Activated CD4-positive, alpha-beta memory T cell treated with anti-CD3 and anti-CD28 coated beads for 36 hours (primary cell): ENCODE measurements around the gene NAT10. TPM values are rescaled to one million over a fixed set of nuclear protein-coding genes. Genes with fewer than 3 reads are reported as not detected.
A peak's percentile ranks its signal among the peaks of the same experiment; 100 is the strongest.

Experiments used
- CTCF ChIA-PET: fragments of 350-600 bp; sonication (Branson Sonifier 250); formaldehyde crosslinking; loops from one replicate; lab custom pipeline; 2021; ENCODE audit warnings: antibody characterized with exemption, inconsistent platforms; lab: Charles Lee
- POLR2A ChIA-PET: fragments of 350-600 bp; sonication (Branson Sonifier 250); formaldehyde crosslinking; loops from one replicate; lab custom pipeline; 2021; ENCODE audit warnings: antibody characterized with exemption; lab: Charles Lee
- DNase-seq: peaks from one replicate; pipeline ENCODE4 v3.0.0-alpha.2; 2020
- H3K27ac Mint-ChIP-seq: one replicate; pipeline ENCODE4 v1.8.0; 2021; ENCODE audit warnings: mixed read lengths
- H3K27me3 Mint-ChIP-seq: one replicate; pipeline ENCODE4 v1.8.0; 2021; ENCODE audit warnings: mixed read lengths
- H3K36me3 Mint-ChIP-seq: one replicate; pipeline ENCODE4 v1.8.0; 2021; ENCODE audit warnings: mixed read lengths
- H3K4me1 Mint-ChIP-seq: one replicate; pipeline ENCODE4 v1.8.0; 2021; ENCODE audit warnings: low read depth, mixed read lengths
- H3K4me3 Mint-ChIP-seq: one replicate; pipeline ENCODE4 v1.8.0; 2021; ENCODE audit warnings: mild to moderate bottlenecking, mixed read lengths
- H3K9me3 Mint-ChIP-seq: one replicate; pipeline ENCODE4 v1.8.0; 2021; ENCODE audit warnings: mixed read lengths
- intact Hi-C: fragments of 100-400 bp; cut with micrococcal nuclease; formaldehyde crosslinking; loops from one replicate; pipeline ENCODE4 v1.15.1; 2023
- total RNA-seq, 2 experiments: library from RNA; stranded (reverse); gene quantifications; one replicate each; pipeline ENCODE4 v1.2.3, GENCODE V29; 2021

NAT10 gene
- total RNA-seq, 2 experiments from 2014 or later: 84.7 to 87.6 TPM

DNA sequence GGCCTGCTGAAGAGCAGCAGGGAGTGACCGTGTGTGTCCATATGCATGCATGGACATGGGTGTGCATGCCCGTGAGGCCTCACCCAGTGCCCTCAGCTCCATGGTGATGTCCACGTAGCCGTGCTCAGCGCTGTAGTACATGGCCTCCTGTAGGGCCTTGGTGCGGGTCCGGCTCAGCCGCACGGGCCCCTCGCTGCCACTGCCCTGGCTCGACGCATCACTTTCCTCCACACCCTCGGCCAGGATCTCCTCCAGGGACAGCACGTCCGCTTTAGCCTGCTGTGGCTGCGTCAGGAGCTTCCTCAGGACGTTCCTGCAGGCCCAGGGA lies 57.0 kb downstream of the NAT10 start:
- DNase-seq: no peak
- POLR2A ChIA-PET: no interaction called here

GRCh38 chr11:34162856-34163255 lies 57.4 kb downstream of the NAT10 start:
- Mint-ChIP-seq H3K4me1 (peaks cover 14% of the 10 kb centered on the region), H3K9me3 (no peaks in the 10 kb centered on the region), H3K27ac (no peak overlapping the region), H3K27me3 (no peaks in the 10 kb centered on the region), H3K36me3 (no peaks in the 10 kb centered on the region), H3K4me3 (no peak overlapping the region)
- POLR2A ChIA-PET: interaction anchor here (0.5 kb wide), 1 partner anchor 144 kb away, joined by 3 read pairs; no protein-coding TSS in a partner anchor
- no peak for DNase-seq
- intact Hi-C loops: no loop called here
- CTCF ChIA-PET: interaction anchor here (1.2 kb wide), 1 partner anchor 12 kb away, joined by 4 read pairs; no protein-coding TSS in a partner anchor

More for the DNA sequence above, 57.0 kb downstream of the NAT10 start:
- Mint-ChIP-seq H3K4me1 (peaks cover 14% of the 10 kb centered on the region), H3K36me3 (no peaks in the 10 kb centered on the region), H3K27me3 (no peaks in the 10 kb centered on the region), H3K9me3 (no peaks in the 10 kb centered on the region), H3K27ac (no peak overlapping the region), H3K4me3 (no peak overlapping the region)
- intact Hi-C loops: no loop called here
- CTCF ChIA-PET: interaction anchor here (1.2 kb wide), 1 partner anchor 12 kb away, joined by 4 read pairs; no protein-coding TSS in a partner anchor

DNA sequence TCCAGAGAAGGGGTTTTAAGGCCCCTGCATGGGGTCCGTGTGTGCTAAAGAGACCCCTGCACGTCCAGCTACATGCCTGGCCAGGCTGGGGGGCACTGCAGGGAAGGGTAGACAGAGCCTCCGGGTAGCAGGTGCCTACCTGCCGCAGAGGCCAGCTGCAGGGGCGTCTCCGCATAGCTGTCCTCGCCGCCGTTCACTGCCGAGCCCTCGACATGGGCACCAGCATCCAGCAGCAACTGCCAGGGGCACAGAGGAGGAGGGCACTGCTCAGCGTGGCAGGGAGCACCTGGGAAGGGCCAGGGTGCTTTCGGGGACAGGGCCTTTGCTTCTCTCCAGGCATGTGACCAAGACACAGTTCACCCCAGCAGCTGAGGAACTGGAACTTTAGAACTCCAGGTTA lies 59.7 kb downstream of the NAT10 start:
- H3K4me1 Mint-ChIP-seq: peaks cover 10% of the 10 kb centered on the region
- no peaks in the 10 kb centered on the region for H3K36me3 Mint-ChIP-seq
- no peak overlapping the region for H3K4me3 Mint-ChIP-seq
- no peaks in the 10 kb centered on the region for H3K27me3 Mint-ChIP-seq
- H3K9me3 Mint-ChIP-seq: no peaks in the 10 kb centered on the region
- CTCF ChIA-PET: interaction anchor here (1.8 kb wide), 1 partner anchor 9 kb away, joined by 9 read pairs; no protein-coding TSS in a partner anchor
- no peak for DNase-seq
- intact Hi-C loops: no loop called here
- H3K27ac Mint-ChIP-seq: no peak overlapping the region
- POLR2A ChIA-PET: no interaction called here

DNA sequence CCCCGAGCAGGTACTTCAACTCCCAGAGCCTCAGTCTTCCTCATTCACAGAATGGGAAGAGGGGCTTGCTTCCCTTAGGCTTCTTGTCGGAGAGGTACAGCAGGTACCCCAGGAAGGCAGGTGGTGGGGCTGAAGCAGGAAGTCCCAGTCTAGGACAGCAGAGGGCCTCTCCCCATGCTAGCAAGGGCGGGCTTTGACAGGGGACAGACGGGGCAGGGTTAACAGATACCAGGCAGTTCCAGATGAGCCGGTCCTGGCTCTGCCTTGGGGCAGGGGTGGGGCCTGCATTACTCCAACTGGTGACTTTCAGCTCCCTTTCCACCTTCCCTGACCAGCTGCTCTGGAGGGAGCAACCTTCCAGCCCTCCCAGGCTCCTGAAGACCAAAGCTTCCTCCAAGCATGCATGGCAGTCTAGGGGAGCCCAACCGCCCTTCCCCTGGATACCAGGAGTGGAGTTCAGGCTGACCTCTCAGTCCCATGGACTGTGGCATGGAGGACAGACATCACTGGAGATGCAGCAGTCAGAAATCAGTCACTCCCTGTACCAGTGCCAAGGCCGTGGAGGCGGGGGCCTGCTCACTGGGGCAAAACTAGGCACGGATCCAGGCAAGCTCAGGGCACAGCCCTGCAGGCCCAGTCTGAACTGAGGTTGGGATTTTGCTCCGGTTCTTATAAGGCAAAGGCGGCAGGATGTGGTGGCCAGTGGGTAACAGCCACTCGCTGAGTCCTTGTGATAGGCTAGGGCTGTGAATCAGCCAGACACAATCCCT lies 60.5 kb downstream of the NAT10 start:
- H3K27me3 Mint-ChIP-seq: no peaks in the 10 kb centered on the region
- peaks cover 10% of the 10 kb centered on the region for H3K4me1 Mint-ChIP-seq
- ChIA-PET CTCF (interaction anchor here (1.0 to 1.8 kb wide), 2 partner anchors 8 to 193 kb away, joined by 3 to 9 read pairs; no protein-coding TSS in a partner anchor), POLR2A (no interaction called here)
- no peaks in the 10 kb centered on the region for H3K36me3 Mint-ChIP-seq
- intact Hi-C loops: no loop called here
- H3K27ac Mint-ChIP-seq: no peak overlapping the region
- H3K9me3 Mint-ChIP-seq: no peaks in the 10 kb centered on the region
- DNase-seq: no peak
- no peak overlapping the region for H3K4me3 Mint-ChIP-seq

DNA sequence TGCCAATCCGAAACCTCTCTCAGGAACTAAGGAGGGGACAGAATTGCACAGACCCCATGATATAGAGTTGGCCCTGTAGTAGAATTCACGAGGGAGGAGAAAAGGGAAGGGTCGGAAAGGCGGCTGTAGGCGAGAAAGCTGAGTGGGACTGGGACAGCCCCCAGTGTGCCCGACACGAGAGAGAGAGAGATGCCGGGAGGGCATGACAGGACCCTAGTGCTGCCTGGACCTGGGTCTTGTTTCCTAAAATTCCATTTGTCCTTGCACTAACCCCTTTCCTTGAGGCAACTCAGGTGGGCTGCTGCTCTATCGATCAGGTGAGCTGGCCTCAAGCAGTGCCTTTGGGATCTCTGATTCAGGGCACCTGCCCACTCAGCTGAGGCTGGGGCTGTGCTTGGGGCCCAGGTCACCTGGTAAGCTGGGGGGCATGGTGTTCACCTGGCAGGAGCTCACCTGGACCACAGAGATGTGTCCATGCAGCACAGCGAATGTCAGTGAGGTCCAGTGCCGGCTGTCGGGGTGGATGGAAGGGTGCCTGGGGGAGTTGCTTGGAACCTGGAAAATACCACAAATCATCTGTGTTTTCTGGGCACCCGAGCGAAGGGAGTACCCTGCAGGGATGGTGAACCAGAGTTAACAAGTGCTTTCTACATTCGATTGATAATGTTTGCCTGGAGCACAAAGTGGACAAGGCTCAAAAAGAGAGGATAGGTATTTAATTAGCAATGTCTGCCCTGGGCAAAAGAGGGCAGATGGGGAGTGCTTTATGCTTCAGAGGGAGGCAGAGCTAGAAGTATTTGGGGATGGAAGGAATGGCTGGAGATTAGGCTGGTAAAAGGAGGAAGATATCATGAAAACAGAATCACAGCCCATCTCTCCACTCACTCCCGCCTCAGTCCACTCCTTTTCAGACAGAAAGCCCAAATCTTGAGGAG lies 61.6 kb downstream of the NAT10 start:
- H3K9me3 Mint-ChIP-seq: no peaks in the 10 kb centered on the region
- ChIA-PET CTCF (no interaction called here), POLR2A (no interaction called here)
- no peak overlapping the region for H3K4me3 Mint-ChIP-seq
- peaks cover under 1% of the 10 kb centered on the region for H3K4me1 Mint-ChIP-seq
- DNase-seq: no peak
- intact Hi-C loops: no loop called here
- H3K36me3 Mint-ChIP-seq: no peaks in the 10 kb centered on the region
- no peaks in the 10 kb centered on the region for H3K27me3 Mint-ChIP-seq
- no peak overlapping the region for H3K27ac Mint-ChIP-seq

DNA sequence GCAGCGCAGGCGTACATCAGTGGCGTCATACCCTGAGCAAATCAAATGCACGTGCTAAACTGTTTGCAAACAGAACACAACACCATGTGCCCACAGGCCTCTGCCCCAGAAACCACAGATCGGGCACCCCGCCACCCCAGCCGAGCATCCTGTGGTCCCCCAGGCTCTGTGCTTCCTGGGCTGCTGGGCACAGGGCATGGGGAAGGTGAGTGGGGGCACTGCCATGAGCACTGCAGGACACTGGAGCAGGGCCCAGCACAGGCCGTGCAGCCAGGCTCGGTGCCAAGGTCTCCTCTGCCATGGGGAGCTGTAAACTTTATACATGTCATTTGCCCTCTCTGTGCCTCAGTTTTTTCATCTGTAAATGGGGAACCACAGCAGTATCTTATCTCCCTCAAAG lies 62.5 kb downstream of the NAT10 start:
- CTCF ChIA-PET: no interaction called here
- no peak for DNase-seq
- H3K27me3 Mint-ChIP-seq: no peaks in the 10 kb centered on the region
- H3K9me3 Mint-ChIP-seq: no peaks in the 10 kb centered on the region
- no peaks in the 10 kb centered on the region for H3K4me1 Mint-ChIP-seq
- intact Hi-C loops: no loop called here
- H3K27ac Mint-ChIP-seq: no peak overlapping the region
- POLR2A ChIA-PET: no interaction called here
- no peak overlapping the region for H3K4me3 Mint-ChIP-seq
- no peaks in the 10 kb centered on the region for H3K36me3 Mint-ChIP-seq

- Mint-ChIP-seq H3K4me3 (no peak overlapping the region), H3K9me3 (no peaks in the 10 kb centered on the region), H3K4me1 (no peaks in the 10 kb centered on the region), H3K36me3 (no peaks in the 10 kb centered on the region), H3K27ac (no peak overlapping the region), H3K27me3 (no peaks in the 10 kb centered on the region)
- DNase-seq: no peak
- intact Hi-C loops: no loop called here
- POLR2A ChIA-PET: no interaction called here
- CTCF ChIA-PET: interaction anchor here (0.6 kb wide), 1 partner anchor 340 kb away, joined by 4 read pairs; no protein-coding TSS in a partner anchor
Observed at GRCh38 chr11:34168642-34169420, 63.4 kb downstream of the NAT10 start.

DNA sequence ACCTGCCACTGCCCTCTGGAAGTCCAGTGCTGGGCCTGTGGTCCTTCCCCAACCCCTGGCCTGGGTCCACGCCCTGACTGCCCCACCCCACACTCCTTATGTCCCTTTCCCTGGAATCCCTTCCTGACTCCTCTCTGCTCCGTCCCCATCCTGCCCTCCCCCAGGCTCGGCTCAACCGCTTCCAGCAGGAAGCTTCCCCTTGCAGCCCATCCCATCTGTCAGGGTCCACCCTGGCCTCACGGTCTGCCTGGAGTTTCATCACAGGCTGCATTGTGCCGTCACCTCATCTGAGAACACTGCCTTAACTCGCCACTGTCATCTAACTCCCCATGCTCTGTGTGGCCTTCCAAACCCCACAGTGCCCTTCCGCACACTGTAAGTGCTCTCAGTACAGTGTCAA lies 64.3 kb downstream of the NAT10 start:
- Mint-ChIP-seq H3K36me3 (no peaks in the 10 kb centered on the region), H3K27me3 (no peaks in the 10 kb centered on the region), H3K9me3 (no peaks in the 10 kb centered on the region), H3K4me1 (peaks cover 1% of the 10 kb centered on the region), H3K27ac (no peak overlapping the region), H3K4me3 (no peak overlapping the region)
- CTCF ChIA-PET: interaction anchor here (1.4 kb wide), 1 partner anchor 19 kb away, joined by 4 read pairs; no protein-coding TSS in a partner anchor
- intact Hi-C loops: loop anchor here (5.0 kb wide), 1 partner anchor 172 kb away; no protein-coding TSS in a partner anchor
- POLR2A ChIA-PET: no interaction called here
- DNase-seq: no peak

DNA sequence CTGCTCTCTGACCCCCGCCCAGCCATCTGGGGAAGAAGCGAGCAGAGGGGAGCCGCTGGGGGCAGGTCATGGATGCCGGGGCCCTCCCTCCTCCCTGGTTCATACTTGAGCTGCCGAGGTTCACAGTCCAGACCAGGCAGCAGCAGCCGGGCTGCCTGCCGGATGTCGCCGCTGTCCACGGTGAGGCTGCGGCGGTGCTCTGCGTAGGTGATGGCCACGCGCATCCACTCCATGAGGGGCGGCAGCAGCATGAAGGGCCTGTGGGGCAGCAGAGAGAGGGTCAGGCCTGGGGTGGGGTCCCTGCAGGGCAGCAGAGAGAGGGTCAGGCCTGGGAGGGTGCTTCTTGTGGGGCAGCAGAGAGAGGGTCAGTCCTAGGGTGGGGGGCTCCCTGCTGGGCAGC lies 67.6 kb downstream of the NAT10 start:
- POLR2A ChIA-PET: no interaction called here
- Mint-ChIP-seq H3K4me3 (no peak overlapping the region), H3K27me3 (peaks cover 2% of the 10 kb centered on the region), H3K27ac (no peak overlapping the region), H3K36me3 (no peaks in the 10 kb centered on the region), H3K9me3 (no peaks in the 10 kb centered on the region), H3K4me1 (peaks cover 15% of the 10 kb centered on the region)
- CTCF ChIA-PET: interaction anchor here (1.5 to 9.2 kb wide), 7 partner anchors 13 to 294 kb away, joined by 3 to 167 read pairs (median 10); partner anchors contain the start of gene ABTB2
- no peak for DNase-seq
- intact Hi-C loops: loop anchor here (1.0 to 5.0 kb wide), 2 partner anchors 176 to 295 kb away; no protein-coding TSS in a partner anchor

GRCh38 chr11:34174412-34175041 lies 69.1 kb downstream of the NAT10 start:
- POLR2A ChIA-PET: interaction anchor here (1.0 to 2.1 kb wide), 4 partner anchors 40 to 183 kb away, joined by 3 to 10 read pairs (median 4); partner anchors contain the start of gene ABTB2
- Mint-ChIP-seq H3K36me3 (no peaks in the 10 kb centered on the region), H3K27ac (no peak overlapping the region), H3K27me3 (peaks cover 2% of the 10 kb centered on the region), H3K9me3 (no peaks in the 10 kb centered on the region), H3K4me1 (peaks cover 15% of the 10 kb centered on the region), H3K4me3 (no peak overlapping the region)
- CTCF ChIA-PET: interaction anchor here (0.6 to 9.2 kb wide), 61 partner anchors 8 to 318 kb away, joined by 3 to 167 read pairs (median 4); partner anchors contain the start of gene ABTB2
- peak; percentile 88 for DNase-seq
- intact Hi-C loops: loop anchor here (1.0 to 5.0 kb wide), 4 partner anchors 40 to 185 kb away; no protein-coding TSS in a partner anchor
